GM12874 (cell line): ENCODE data around the gene ROPN1.

Experiments used
- TF ChIP-seq, protein P1 (sequence below): IDR thresholded peaks from 2 replicates; pipeline ENCODE4 v1.5.1; 2011; ENCODE audit warnings: low read depth, mild to moderate bottlenecking, control low read depth, low read length, moderate library complexity; ENCODE audit not compliant: insufficient read depth

ROPN1 gene

DNA sequence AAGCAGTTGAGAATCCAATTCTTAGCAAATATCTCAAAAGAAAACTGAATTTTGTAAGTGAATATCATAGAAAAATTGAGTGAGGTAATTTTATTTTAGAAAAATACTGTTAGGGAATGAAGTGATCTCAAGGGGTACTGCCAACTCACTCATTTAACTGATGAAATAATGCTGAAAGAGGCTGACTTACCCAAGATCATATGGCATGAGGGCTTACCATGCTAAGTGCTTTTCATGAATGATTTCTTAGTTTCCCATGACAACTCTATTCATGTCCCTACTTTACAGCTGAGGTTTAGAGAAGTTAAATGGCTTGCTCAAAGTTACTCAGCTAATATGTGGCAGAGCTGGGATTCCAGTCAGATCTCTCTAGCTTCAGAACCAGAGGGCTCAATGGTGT is 61.5 kb downstream of the ROPN1 start:
- TF ChIP-seq, protein P1, sequence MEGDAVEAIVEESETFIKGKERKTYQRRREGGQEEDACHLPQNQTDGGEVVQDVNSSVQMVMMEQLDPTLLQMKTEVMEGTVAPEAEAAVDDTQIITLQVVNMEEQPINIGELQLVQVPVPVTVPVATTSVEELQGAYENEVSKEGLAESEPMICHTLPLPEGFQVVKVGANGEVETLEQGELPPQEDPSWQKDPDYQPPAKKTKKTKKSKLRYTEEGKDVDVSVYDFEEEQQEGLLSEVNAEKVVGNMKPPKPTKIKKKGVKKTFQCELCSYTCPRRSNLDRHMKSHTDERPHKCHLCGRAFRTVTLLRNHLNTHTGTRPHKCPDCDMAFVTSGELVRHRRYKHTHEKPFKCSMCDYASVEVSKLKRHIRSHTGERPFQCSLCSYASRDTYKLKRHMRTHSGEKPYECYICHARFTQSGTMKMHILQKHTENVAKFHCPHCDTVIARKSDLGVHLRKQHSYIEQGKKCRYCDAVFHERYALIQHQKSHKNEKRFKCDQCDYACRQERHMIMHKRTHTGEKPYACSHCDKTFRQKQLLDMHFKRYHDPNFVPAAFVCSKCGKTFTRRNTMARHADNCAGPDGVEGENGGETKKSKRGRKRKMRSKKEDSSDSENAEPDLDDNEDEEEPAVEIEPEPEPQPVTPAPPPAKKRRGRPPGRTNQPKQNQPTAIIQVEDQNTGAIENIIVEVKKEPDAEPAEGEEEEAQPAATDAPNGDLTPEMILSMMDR: no peak

DNA sequence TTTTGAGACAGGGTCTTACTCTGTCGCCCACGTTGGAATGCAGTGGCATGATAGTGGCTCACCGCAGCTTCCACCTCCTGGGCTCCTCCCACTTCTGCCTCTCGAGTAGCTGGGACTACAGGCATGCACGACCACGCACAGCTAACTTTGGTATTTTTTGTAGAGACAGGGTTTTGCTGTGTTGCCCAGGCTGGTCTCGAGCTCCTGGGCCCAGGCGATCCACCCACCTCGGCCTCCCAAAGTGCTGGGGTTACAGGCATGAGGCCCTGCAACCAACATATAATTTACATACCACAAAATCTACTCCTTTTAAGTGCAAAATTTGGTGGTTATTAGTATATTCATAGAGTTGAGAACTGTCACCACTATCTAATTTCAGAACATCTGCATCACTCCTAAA is 62.6 kb downstream of the ROPN1 start:
- TF ChIP-seq, protein P1: no peak

DNA sequence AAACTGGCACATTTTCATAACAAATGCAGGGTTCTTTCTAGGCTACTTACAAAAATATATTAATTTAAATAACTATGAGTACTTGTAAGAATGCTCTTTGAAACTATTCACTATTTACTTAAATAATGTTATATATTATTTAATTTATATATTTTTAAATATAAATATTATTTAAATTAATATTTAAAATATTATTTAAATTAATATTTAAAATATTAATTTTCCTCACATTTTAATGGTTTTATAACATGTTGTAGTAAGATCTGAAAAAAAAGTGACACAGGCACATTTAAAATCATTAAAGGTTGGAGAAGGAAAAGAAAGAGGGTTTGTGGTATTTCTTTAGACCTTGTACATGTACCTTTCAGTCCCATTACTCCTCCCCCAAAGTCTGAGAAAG is 65.5 kb downstream of the ROPN1 start:
- TF ChIP-seq, protein P1: no peak

DNA sequence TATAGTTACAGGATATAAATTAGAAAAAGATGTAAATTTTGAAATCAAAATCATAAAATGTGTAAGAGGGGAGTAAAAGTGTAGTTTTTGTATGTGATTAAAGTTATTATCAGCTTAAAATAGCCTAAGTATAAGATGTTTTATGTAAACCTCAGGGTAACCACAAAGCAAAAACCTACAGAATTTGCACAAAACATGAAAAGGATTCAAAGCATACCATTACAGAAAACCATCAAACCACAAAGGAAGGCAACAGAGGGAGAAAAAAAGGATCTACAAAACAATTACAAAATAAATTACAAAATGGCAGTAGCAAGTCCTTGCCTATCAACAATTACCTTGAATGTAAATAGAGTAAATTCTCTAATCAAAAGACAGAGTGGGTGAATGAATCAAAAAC is 71.1 kb downstream of the ROPN1 start:
- TF ChIP-seq, protein P1: no peak

DNA sequence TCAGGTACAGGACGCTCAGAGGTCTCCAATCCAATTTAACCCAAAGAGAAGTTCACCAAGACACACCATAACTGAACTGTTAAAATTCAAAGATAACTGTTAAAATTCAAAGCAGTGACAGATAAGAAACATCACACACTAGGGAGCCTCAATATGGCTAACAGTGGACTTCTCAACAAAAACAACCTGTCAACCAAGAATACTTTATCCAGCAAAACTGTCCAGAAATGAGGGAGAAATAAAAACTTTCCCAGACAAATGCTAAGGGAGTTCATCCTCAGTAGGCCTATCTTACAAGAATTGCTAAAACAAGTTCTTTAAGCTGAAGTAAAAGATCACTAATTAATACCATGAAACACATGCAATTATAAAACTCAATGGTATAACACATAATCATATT is 71.5 kb downstream of the ROPN1 start:
- TF ChIP-seq, protein P1: no peak

DNA sequence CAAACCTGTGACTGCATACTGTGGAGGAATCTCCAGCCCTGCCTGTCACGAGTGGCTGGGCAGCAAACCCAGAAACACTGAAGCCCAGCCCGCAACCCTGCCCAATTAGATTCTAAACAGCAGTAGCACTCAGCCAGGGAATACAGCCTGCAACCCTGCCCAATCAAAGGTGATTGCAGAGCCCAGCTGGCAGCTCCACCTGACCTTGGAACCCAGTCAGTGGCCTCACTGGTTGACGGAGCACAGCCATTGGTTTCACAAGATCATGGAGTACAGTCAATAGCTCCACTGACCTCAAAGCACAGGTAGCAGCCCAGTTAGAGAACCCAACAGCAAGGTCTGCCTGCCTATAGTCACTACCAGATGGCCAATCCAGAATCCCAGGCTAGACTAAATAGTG is 72.6 kb downstream of the ROPN1 start:
- TF ChIP-seq, protein P1: no peak
